GM18951 (cell line): ENCODE data around the gene ARID1B.

Source experiments
- POLR2A ChIP-seq: IDR thresholded peaks from 4 replicates; pipeline ENCODE4 v1.6.1; 2011; ENCODE audit warnings: mild to moderate bottlenecking; ENCODE audit not compliant: insufficient read length, insufficient read depth; ENCODE audit errors: extremely low read depth
- in situ Hi-C: fragments of 300-500 bp; cut with MboI; formaldehyde crosslinking; loops from one replicate; pipeline ENCODE4 v1.12.0; 2022; ENCODE audit warnings: low sequenced_read_pairs, mixed read lengths, inconsistent platforms; ENCODE audit not compliant: unreplicated experiment

Gene ARID1B

GRCh38 chr6:157221817-157222175 is 444.6 kb downstream of the ARID1B start:
- no peak for TF ChIP-seq POLR2A

GRCh38 chr6:157222201-157222981 is 445.2 kb downstream of the ARID1B start:
- in situ Hi-C loops: no loop called here
- no peak for TF ChIP-seq POLR2A

More at GRCh38 chr6:157221817-157222175, 444.6 kb downstream of the ARID1B start:
- in situ Hi-C loops: no loop called here

GRCh38 chr6:157223021-157223430 is 445.8 kb downstream of the ARID1B start:
- TF ChIP-seq POLR2A: no peak
- in situ Hi-C loops: no loop called here

- TF ChIP-seq POLR2A: no peak
- in situ Hi-C loops: no loop called here
Measured at GRCh38 chr6:157223511-157223910, 446.3 kb downstream of the ARID1B start.

- TF ChIP-seq POLR2A: no peak
Measured at GRCh38 chr6:157224178-157224950, 447.2 kb downstream of the ARID1B start.

GRCh38 chr6:157224951-157225574 is 447.9 kb downstream of the ARID1B start:
- in situ Hi-C loops: no loop called here
- no peak for TF ChIP-seq POLR2A

More at GRCh38 chr6:157224178-157224950, 447.2 kb downstream of the ARID1B start:
- in situ Hi-C loops: no loop called here

- TF ChIP-seq POLR2A: no peak
- in situ Hi-C loops: no loop called here
Measured at GRCh38 chr6:157225575-157225995, 448.4 kb downstream of the ARID1B start.

- in situ Hi-C loops: no loop called here
- no peak for TF ChIP-seq POLR2A
Measured at GRCh38 chr6:157226026-157226625, 448.9 kb downstream of the ARID1B start.

- in situ Hi-C loops: no loop called here
- TF ChIP-seq POLR2A: no peak
Measured at GRCh38 chr6:157226761-157227160, 449.6 kb downstream of the ARID1B start.

- in situ Hi-C loops: no loop called here
- no peak for TF ChIP-seq POLR2A
Measured at GRCh38 chr6:157227202-157228166, 450.3 kb downstream of the ARID1B start.

- in situ Hi-C loops: no loop called here
- no peak for TF ChIP-seq POLR2A
Measured at GRCh38 chr6:157228426-157229131, 451.4 kb downstream of the ARID1B start.
